Measurements from ENCODE around the gene ACTN3. TPM values are rescaled to one million over a fixed set of nuclear protein-coding genes. Genes with fewer than 3 reads are reported as not detected.
A peak's percentile ranks its signal among the peaks of the same experiment; 100 is the strongest.
"Not testable (repeated sequence)": the region's sequence is repeated elsewhere in the genome, so short reads cannot be mapped to it uniquely, and the experiment has no call there.

ACTN3 gene
- total RNA-seq, 1 donor from 2014 or later: not detected

- intact Hi-C loops (cut with DNase I): no loop called here
- no peak for ATAC-seq (ENCODE audit: poor library complexity)
- no peak for DNase-seq
Observed at GRCh38 chr11:66586136-66586535, 39.4 kb downstream of the ACTN3 start.

DNA sequence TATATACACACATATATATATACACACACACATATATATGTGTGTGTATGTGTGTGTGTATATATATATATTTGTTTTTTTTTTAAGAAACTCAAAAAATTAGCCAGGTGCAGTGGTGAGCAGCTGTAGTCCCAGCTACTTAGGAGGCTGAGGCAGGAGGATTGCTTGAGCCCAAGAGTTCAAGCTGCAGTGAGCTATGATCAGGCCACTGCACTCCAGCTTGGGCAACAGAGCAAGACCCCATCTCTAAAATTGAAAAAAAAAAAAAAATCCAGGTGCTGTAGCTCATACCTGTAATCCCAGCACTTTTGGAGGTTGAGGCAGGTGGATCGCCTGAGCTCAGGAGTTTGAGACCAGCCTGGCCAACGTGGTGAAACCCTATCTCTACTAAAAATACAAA, 42.6 kb downstream of the ACTN3 start:
- intact Hi-C loops (cut with DNase I): not testable (repeated sequence)

DNA sequence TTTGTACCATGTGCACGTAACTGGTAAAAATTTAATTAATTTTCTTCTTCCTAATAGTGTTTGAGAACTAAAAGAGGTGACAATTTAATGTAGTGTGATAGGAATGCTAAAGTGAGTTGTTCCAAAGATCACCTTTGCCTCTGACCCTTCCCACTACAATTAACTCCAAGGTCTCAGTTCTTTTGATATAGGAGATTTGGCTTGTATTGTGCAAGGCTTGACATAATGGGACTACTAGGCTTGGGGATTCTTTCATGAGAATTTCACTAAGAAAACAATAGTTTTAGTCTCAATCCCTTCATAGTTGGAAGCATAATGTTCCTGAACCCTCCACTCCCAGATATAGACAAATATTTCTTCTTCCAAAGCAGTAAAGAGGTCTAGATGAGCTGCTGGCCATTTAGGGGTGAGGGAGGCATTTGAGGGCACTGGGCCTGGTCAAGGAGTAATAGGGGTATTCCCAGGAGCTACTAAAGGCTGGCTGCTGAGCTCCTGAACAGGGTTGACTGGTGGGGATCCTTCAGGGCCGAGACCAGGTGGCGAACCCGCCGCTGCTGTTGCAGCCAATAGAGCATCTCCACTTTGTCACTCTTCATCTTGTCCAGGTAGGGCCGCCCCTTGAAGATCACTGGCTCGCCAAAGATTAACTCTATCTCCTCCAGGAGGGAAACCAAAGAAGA, 43.4 kb downstream of the ACTN3 start:
- ATAC-seq (ENCODE audit: poor library complexity) (no peak), DNase-seq (no peak)
- intact Hi-C loops (cut with DNase I): no loop called here

More for the DNA sequence above, 42.6 kb downstream of the ACTN3 start:
- not testable (repeated sequence) for DNase-seq; ATAC-seq (ENCODE audit: poor library complexity)

DNA sequence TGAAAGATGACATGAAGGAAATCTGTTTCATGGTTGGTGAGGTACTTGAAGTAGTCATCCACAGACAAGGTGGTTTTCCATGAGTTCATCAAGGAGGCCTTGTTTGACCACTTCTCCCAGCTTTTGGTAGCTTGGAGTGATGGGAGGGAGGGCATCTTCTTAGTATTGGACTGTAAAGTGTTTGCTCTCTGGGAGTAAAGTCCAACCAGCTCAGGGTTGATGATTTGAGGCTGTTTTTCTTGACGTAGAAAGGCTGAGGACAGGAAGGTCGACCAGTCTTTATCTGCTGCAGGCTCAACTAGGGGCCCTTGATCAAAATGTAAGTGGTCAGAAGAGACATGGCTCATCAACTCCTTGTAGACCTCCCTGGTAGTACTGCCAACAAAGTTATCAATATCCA, 44.5 kb downstream of the ACTN3 start:
- intact Hi-C loops (cut with DNase I): no loop called here
- ATAC-seq (ENCODE audit: poor library complexity) (no peak), DNase-seq (no peak)

GRCh38 chr11:66592457-66593302, 46.0 kb downstream of the ACTN3 start, which contains the start of the genes CCDC87 and CCS:
Gene CCDC87 (minus strand): TSS chr11:66593063. CDS start chr11:66593015, 48 bp downstream.
Gene CCS (plus strand): TSS chr11:66593185. CDS start chr11:66593262, 77 bp downstream.
- ATAC-seq (ENCODE audit: poor library complexity): peak; percentile 99
- intact Hi-C loops (cut with DNase I): loop anchor here (2.0 kb wide), 1 partner anchor 24 kb away; the partner anchor contains the start of gene RBM14
- DNase-seq: peak; percentile 100

DNA sequence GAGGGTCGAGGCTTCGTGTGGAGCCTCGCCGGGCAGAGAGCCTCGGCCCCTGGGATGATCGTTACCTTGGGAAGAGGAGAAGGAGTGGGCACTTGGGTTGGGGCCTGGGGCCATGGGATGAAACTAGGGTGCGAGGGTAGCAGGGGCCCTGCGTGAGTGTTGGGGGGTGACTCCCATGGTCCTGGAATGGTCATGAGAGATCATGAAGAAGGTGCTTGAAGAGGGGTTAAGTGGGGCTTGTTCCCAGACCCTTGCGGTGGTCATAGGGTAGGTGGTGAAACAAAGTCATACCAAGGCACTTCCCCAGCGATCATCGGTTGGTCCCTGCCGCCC, 46.6 kb downstream of the ACTN3 start:
- intact Hi-C loops (cut with DNase I): loop anchor here (2.0 kb wide), 1 partner anchor 24 kb away; the partner anchor contains the start of gene RBM14
- ATAC-seq (ENCODE audit: poor library complexity): peak; percentile 24
- no peak for DNase-seq

GRCh38 chr11:66593650-66594049, 46.9 kb downstream of the ACTN3 start:
- intact Hi-C loops (cut with DNase I): loop anchor here (2.0 kb wide), 1 partner anchor 23 kb away; the partner anchor contains the start of gene RBM14
- DNase-seq: no peak
- ATAC-seq (ENCODE audit: poor library complexity): no peak

GRCh38 chr11:66595245-66595904, 48.7 kb downstream of the ACTN3 start:
- DNase-seq: peak; percentile 66
- intact Hi-C loops (cut with DNase I): no loop called here
- ATAC-seq (ENCODE audit: poor library complexity): peak; percentile 40

- no peak for ATAC-seq (ENCODE audit: poor library complexity)
- DNase-seq: no peak
- intact Hi-C loops (cut with DNase I): no loop called here
Observed at GRCh38 chr11:66598993-66599392, 52.3 kb downstream of the ACTN3 start.

GRCh38 chr11:66600219-66600618, 53.5 kb downstream of the ACTN3 start:
- no peak for DNase-seq
- ATAC-seq (ENCODE audit: poor library complexity): no peak
- intact Hi-C loops (cut with DNase I): no loop called here

- intact Hi-C loops (cut with DNase I): no loop called here
- peak; percentile 66 for ATAC-seq (ENCODE audit: poor library complexity)
- DNase-seq: no peak
Observed at GRCh38 chr11:66600631-66601233, 54.0 kb downstream of the ACTN3 start.

GRCh38 chr11:66603072-66603471, 56.4 kb downstream of the ACTN3 start:
- ATAC-seq (ENCODE audit: poor library complexity) (no peak), DNase-seq (no peak)
- intact Hi-C loops (cut with DNase I): no loop called here

DNA sequence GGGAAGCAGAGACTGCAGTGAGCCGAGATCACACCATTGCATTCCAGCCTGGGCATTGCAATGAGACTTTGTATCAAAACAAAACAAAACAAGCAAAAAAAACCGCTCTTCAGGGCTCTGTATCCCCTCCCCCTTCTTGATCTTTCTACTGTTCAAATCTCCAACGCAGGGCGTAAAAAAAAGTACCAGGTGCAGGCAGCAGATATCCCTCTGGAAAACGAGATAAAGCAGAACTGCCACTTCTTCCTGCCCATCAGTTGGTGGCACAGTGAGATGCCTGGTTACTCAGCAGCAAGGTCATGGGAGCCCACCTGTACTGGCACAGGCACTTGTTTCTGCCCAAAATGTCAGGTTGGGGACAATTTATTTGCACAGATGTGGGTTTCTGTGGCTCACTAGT, 57.5 kb downstream of the ACTN3 start:
- DNase-seq: no peak
- ATAC-seq (ENCODE audit: poor library complexity): no peak
- intact Hi-C loops (cut with DNase I): no loop called here

DNA sequence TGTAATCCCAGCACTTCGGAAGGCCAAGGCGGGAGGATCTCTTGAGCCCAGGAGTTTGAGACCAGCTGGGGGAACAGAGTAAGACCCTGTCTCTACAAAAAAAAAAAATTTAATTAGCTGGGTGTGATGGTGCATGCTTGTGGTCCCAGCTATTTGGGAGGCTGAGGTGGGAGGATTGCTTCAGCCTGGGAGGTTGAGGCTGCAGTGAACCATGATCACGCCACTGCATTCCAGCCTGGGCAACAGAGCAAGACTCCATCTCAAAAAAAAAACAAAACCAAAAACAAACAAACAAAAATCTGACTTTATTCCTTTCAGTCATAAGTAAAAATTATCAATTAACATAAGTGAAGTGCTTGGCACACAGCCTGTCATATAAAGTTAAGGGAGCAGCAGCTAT, 59.9 kb downstream of the ACTN3 start:
- intact Hi-C loops (cut with DNase I); DNase-seq; ATAC-seq (ENCODE audit: poor library complexity): not testable (repeated sequence)

- ATAC-seq (ENCODE audit: poor library complexity): peak; percentile 71
- intact Hi-C loops (cut with DNase I): no loop called here
- DNase-seq: peak; percentile 66
Observed at GRCh38 chr11:66607126-66607834, 60.6 kb downstream of the ACTN3 start.

DNA sequence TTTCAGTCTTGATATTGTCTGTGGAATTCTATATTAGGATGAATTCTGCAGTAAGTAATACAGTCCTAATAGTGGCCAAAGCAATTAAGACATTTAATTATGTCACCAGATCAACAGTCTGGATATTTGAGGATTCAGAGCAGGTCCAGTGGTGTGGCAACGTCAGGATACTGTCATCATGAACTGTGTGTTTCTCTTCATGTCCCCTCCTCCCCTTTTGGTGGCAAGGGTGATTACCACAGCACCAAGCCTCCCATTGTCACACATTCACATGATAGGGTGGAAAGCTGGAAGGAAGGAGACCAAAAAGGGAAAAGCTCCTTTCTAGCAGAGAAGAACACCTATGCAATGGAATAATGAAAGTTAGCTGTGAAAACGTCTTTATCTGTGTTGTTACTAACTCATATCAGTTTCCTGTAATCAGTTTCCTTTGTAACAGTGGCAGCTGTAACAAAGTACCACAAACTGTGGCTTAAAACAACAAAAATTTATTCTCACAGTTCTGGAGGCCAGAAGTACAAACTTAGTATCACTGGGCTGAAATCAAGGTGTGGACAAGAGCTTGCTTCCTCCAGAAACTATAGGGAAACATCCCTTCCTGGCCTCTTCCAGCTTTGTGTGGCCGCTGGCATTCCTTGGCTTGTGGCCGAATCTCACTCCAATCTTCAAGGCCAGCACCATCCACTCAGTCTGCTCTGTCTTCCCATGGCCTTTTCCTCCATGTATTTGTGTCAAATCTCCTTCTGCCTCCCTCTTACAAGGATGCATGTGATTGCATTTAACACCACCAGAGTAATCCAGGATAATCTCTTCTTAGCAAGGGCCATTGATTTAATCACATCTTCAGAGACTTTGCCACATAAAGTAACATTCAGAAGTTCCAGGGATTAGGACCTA, 63.3 kb downstream of the ACTN3 start:
- DNase-seq (no peak), ATAC-seq (ENCODE audit: poor library complexity) (no peak)
- intact Hi-C loops (cut with DNase I): no loop called here

DNA sequence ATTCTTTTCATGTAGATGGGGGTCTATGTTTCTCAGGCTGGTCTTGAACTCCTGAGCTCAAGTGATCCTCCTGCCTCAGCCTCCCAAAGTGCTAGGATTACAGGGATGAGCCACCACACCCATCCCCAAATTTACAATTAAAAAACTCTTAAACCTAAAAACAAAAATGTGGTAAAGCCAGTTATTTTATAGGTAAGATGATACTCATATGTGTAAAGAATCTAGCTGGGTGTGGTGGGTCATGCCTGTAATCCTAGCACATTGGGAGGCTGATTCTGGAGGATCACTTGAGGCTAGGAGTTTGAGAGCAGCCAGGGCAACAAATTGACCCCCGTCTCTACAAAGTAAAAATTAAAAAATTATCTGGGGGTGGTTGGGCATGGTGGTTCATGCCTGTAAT, 65.8 kb downstream of the ACTN3 start:
- ATAC-seq (ENCODE audit: poor library complexity) (no peak), DNase-seq (no peak)
- intact Hi-C loops (cut with DNase I): no loop called here
